Fibroblast of lung (primary cell): ENCODE results near the gene APBA1. TPM values are rescaled to one million over a fixed set of nuclear protein-coding genes. Genes with fewer than 3 reads are reported as not detected.
A peak's percentile ranks its signal among the peaks of the same experiment; 100 is the strongest.

Experiments used
- DNase-seq, 2 donors: peaks; one replicate each; pipeline versions ENCODE4 v3.0.0 to v3.0.0-alpha.2; 2010; ENCODE audit warnings: low read depth in 2 of 2
- H2AFZ ChIP-seq: 2 replicates; pipeline ENCODE4 v1.5.1; 2012; ENCODE audit warnings: low read length, control low read depth, inconsistent platforms
- H3K27ac ChIP-seq: 2 replicates; pipeline ENCODE4 v1.5.1; 2011; ENCODE audit warnings: low read length, control low read depth; ENCODE audit not compliant: insufficient read depth
- H3K27me3 ChIP-seq: 2 replicates; pipeline ENCODE4 v1.5.1; 2011; ENCODE audit warnings: mild to moderate bottlenecking, low read length; ENCODE audit not compliant: control insufficient read depth, insufficient read depth
- H3K36me3 ChIP-seq: 2 replicates; pipeline ENCODE4 v1.5.1; 2011; ENCODE audit warnings: low read length; ENCODE audit not compliant: control insufficient read depth, insufficient read depth
- H3K4me1 ChIP-seq: 2 replicates; pipeline ENCODE4 v1.5.1; 2011; ENCODE audit warnings: low read length; ENCODE audit not compliant: control insufficient read depth, insufficient read depth; ENCODE audit errors: extremely low read depth
- H3K4me2 ChIP-seq: 2 replicates; pipeline ENCODE4 v1.5.1; 2011; ENCODE audit warnings: low read length, control low read depth; ENCODE audit not compliant: insufficient read depth; ENCODE audit errors: extremely low read depth
- H3K4me3 ChIP-seq, 4 experiments: fragments of 200-600 bp in 1 of 4; sonication (generic) in 1 of 4; replicated peaks in 1 of 4; 2 replicates each; pipeline ENCODE4 v1.5.1; 2011 to 2016; ENCODE audit warnings: low read length in 4 of 4, low read depth in 3 of 4, mild to moderate bottlenecking in 3 of 4, control low read depth in 2 of 4, inconsistent platforms in 1 of 4, mixed read lengths in 1 of 4; ENCODE audit not compliant: insufficient read depth in 1 of 4; ENCODE audit errors: control extremely low read depth in 1 of 4
- H3K79me2 ChIP-seq: 2 replicates; pipeline ENCODE4 v1.5.1; 2012; ENCODE audit warnings: mild to moderate bottlenecking, low read length, inconsistent platforms; ENCODE audit not compliant: control insufficient read depth, insufficient read depth
- H3K9ac ChIP-seq: 2 replicates; pipeline ENCODE4 v1.5.1; 2011; ENCODE audit warnings: mild to moderate bottlenecking, low read length, control low read depth; ENCODE audit not compliant: insufficient read depth
- H3K9me3 ChIP-seq: 2 replicates; pipeline ENCODE4 v1.5.1; 2012; ENCODE audit warnings: low read depth, low read length; ENCODE audit not compliant: control insufficient read depth, insufficient read depth
- H4K20me1 ChIP-seq: 2 replicates; pipeline ENCODE4 v1.5.1; 2011; ENCODE audit warnings: low read length; ENCODE audit not compliant: control insufficient read depth, insufficient read depth; ENCODE audit errors: extremely low read depth
- CTCF ChIP-seq, 2 donors: IDR thresholded peaks in 1 of 2; conservative IDR thresholded peaks in 1 of 2; 1 replicate in 1 of 2; 2 replicates in 1 of 2; pipeline ENCODE4 v1.5.1; 2011 to 2012; ENCODE audit warnings: low read length in 2 of 2, control low read depth in 1 of 2, inconsistent platforms in 1 of 2, low read depth in 1 of 2, mild to moderate bottlenecking in 1 of 2
- EZH2 ChIP-seq: IDR thresholded peaks from 2 replicates; pipeline ENCODE4 v1.5.1; 2012; ENCODE audit warnings: low read length, control low read depth, mild to moderate bottlenecking; ENCODE audit errors: missing control alignments
- polyA plus RNA-seq, 2 donors: library from polyadenylated mRNA; depleted of rRNA in 1 of 2; stranded (reverse) in 1 of 2; unstranded in 1 of 2; fragments of >200 nt; gene quantifications; 2 replicates each; pipeline ENCODE4 v1.2.1, GENCODE V29; 2011 to 2012; ENCODE audit warnings: missing spikeins in 1 of 2
- total RNA-seq: library from RNA; depleted of rRNA; stranded (reverse); fragments of >200 nt; gene quantifications from 2 replicates; pipeline ENCODE4 v1.2.1, GENCODE V29; 2014

APBA1 gene
- total and polyA plus RNA-seq, 2 donors (not counting 1 experiment from before 2014, with no cell fraction given), result 5.0 to 8.8 TPM

GRCh38 chr9:69697475-69697874 lies 25.3 kb upstream of the APBA1 start:
- Histone ChIP-seq H3K4me1 (no peaks in the 10 kb centered on the region), H3K79me2 (no peaks in the 10 kb centered on the region), H3K27me3 (no peaks in the 10 kb centered on the region), H3K4me2 (no peak overlapping the region), H3K9ac (no peak overlapping the region), H3K36me3 (no peaks in the 10 kb centered on the region), H4K20me1 (no peaks in the 10 kb centered on the region), H3K27ac (no peak overlapping the region), H2AFZ (no peak overlapping the region), H3K4me3 (no peak overlapping the region), H3K9me3 (no peaks in the 10 kb centered on the region)
- no peak for DNase-seq
- TF ChIP-seq CTCF (conservative IDR thresholded peaks at IDR 0.05 in 1 of 2, IDR thresholded peaks at IDR 0.05 in 1 of 2; ENCODE audit: low read depth in 1 of 2, low read length in 2 of 2) (no peak), EZH2 (no peak)

- H3K79me2 ChIP-seq, result no peaks in the 10 kb centered on the region
- DNase-seq, result peak in 1 of 2 donors; percentile 19
- no peak overlapping the region for H3K4me3 ChIP-seq
- H3K4me1 ChIP-seq, result no peaks in the 10 kb centered on the region
- no peaks in the 10 kb centered on the region for H4K20me1 ChIP-seq
- H3K9me3 ChIP-seq, result no peaks in the 10 kb centered on the region
- TF ChIP-seq EZH2 (no peak), CTCF (conservative IDR thresholded peaks at IDR 0.05 in 1 of 2, IDR thresholded peaks at IDR 0.05 in 1 of 2; ENCODE audit: low read depth in 1 of 2, low read length in 2 of 2) (no peak)
- H3K27ac ChIP-seq, result no peak overlapping the region
- H3K36me3 ChIP-seq, result no peaks in the 10 kb centered on the region
- H3K4me2 ChIP-seq, result no peak overlapping the region
- H2AFZ ChIP-seq, result no peak overlapping the region
- H3K9ac ChIP-seq, result no peak overlapping the region
- no peaks in the 10 kb centered on the region for H3K27me3 ChIP-seq
Measured at GRCh38 chr9:69696802-69697201, 24.6 kb upstream of the APBA1 start.

GRCh38 chr9:69689991-69690538 lies 17.9 kb upstream of the APBA1 start:
- H3K27me3 ChIP-seq, result no peaks in the 10 kb centered on the region

More at GRCh38 chr9:69689991-69690538, 17.9 kb upstream of the APBA1 start:
- TF ChIP-seq CTCF (conservative IDR thresholded peaks at IDR 0.05 in 1 of 2, IDR thresholded peaks at IDR 0.05 in 1 of 2; ENCODE audit: low read depth in 1 of 2, low read length in 2 of 2), result no peak
- TF ChIP-seq EZH2, result no peak
- no peak for DNase-seq
- H3K79me2 ChIP-seq, result no peaks in the 10 kb centered on the region
- no peak overlapping the region for H3K27ac ChIP-seq
- no peaks in the 10 kb centered on the region for H3K36me3 ChIP-seq
- H3K4me1 ChIP-seq, result no peaks in the 10 kb centered on the region
- H3K9ac ChIP-seq, result no peak overlapping the region
- H4K20me1 ChIP-seq, result no peaks in the 10 kb centered on the region
- no peak overlapping the region for H3K4me2 ChIP-seq
- no peak overlapping the region for H3K4me3 ChIP-seq
- H2AFZ ChIP-seq, result no peak overlapping the region
- no peaks in the 10 kb centered on the region for H3K9me3 ChIP-seq
